Subcutaneous adipose tissue (tissue), 1 donor: ENCODE results near the gene MSL3B.

Source experiments
- CTCF ChIP-seq: fragments of 450-650 bp; IDR thresholded peaks from one replicate; pipeline ENCODE4 v1.5.1; 2016; ENCODE audit warnings: low read depth, mild to moderate bottlenecking, control low read depth, antibody characterized with exemption, moderate library complexity

The MSL3B gene

DNA sequence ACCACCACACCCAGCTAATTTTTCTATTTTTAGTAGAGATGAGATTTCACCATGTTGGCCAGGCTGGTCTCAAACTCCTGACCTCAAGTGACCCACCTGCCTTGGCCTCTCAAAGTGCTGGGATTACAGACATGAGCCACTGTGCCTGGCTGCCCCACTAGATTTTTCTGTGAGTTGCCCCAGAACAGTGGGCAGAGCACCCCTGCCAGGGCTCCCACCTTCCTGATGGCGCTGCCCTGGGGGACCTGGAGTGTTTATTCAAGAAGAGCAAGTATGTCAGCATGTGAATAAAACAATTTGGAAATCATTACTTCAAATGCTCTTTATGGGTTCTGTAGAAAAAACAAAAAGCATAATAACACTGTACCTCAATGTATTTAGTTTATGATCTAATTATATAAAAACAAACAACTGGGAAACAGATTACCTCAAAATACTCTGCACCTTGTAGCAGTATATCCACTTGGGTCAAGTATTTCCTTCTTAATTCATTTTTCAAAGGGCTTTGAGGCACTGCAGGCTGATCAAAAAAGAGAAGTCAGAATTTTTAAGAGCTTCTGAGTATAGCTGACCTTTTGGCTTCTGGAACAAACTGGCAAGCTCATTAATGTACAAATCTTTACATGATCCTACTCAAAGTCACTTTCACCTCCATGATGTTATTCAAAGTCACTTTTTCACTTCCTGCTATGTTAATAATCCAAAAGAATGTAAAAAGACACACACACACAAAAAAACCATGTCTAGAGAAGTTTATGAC is 22.7 kb downstream of the MSL3B start:
- no peak for TF ChIP-seq CTCF

- no peak for TF ChIP-seq CTCF
Measured at GRCh38 chr2:233844836-233845235, 23.4 kb downstream of the MSL3B start.

GRCh38 chr2:233844064-233844807 is 23.9 kb downstream of the MSL3B start:
- no peak for TF ChIP-seq CTCF

- no peak for TF ChIP-seq CTCF
Measured at GRCh38 chr2:233841183-233841582, 27.0 kb downstream of the MSL3B start.

GRCh38 chr2:233840520-233840919 is 27.7 kb downstream of the MSL3B start:
- no peak for TF ChIP-seq CTCF

GRCh38 chr2:233839447-233839820 is 28.8 kb downstream of the MSL3B start:
- TF ChIP-seq CTCF, result no peak

- no peak for TF ChIP-seq CTCF
Measured at GRCh38 chr2:233838726-233839446, 29.3 kb downstream of the MSL3B start.
